GM21786 (cell line): ENCODE data around the gene VEPH1.

Source experiments
- ATAC-seq: cut with Tn5 transposase; IDR thresholded peaks from one replicate; pipeline ENCODE4 v1.9.1; 2021; ENCODE audit not compliant: unreplicated experiment

VEPH1 gene

DNA sequence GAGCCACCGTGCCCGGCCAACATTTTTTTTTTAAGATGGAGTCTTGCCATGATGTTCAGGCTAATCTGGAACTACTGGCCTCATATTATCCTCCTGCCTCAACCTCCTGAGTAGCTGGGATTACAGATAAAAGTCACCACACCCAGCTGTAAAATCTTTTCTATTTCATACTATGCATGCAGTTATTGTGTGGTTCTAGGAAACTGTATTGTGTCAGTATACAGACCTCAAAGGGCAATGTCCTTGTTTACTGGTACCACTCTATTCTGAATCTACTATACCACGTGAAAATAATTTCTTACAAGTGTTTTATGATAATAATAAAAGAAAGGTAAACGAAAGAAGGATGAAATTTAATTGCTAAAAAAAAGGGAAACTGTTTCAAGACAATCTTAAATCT, 190.0 kb downstream of the VEPH1 start:
- ATAC-seq: no peak

DNA sequence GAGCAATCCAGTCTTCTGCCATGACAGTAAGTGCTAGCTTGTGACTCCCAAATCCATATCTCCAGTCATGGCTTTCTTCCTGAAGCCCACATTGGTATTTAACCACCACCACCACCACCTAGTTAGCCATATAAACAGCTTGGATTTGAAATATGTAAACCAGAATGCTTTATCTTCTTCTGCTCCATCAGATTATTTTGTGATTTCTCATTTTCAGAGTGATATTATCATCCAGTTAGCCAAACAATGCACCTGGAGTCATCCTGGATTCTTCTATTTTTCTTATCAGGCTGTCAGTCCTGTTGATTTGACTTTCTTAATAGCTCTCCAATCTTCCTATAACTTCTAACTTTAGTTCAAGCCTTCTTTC, 190.9 kb downstream of the VEPH1 start:
- ATAC-seq: no peak

DNA sequence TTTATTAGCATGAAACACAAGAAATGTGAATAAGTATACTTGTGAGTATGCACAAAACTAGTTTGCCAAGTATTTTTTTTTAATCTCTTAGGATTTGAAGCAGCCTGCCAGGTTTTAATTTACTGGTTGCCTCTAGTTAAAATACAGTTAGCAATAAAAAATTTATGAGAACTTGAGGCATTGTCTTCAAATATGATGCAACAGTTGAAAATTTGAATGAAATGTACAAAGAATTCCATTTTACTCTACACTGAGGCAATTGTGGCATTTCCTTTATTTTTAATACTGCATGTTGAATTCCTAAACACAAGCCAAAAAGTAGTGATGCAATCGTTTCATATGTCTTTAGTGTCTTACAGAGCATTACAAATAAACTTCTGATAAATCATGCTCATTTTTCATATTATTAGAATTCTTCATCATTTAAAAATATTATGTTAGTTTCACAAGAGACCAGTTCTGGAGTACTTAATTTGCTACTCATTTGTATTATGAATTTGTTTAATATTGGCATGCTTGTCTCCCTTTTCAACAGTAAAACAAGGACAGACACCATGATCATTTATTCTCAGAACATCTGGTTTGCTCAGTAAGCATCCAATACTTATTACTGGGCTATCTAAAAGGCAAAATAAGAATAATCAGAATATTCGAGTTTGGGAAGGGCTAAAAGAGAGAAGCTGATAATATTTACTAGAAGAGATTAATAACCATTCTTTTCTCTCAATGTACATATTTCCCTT, 191.4 kb downstream of the VEPH1 start:
- no peak for ATAC-seq

DNA sequence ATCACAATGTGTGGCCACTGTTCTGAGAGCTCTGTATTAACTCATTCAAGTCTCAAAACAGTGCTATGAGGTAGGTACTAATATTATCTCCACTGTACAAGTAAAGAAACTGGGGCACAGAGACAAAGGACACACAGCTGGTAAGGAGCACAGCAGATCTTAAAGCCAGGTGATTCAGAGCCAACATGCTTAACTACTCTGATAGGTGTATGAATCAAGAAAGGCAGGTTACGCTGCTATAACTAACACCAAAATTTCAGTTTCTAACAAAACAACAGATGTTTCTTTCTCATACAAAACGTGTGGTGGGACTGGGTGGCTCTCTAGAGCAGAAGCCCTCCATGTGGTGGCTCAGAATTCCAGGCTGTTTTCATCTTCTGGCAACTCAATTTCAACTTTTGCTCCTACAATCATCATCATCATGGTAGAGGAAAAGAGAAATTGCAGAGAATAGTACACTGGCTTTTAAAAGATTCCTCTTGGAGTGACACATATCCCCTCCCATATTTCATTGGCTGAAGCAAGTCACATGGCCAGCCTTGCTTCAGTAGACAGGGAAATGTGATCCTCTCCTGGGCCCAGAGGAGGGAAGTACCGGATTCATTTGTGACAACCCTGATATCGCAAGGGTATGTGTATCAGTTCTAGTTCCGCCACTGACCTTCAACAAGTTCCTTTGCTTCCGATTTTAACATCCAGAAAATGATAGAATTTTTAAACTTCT, 192.7 kb downstream of the VEPH1 start:
- ATAC-seq: no peak

DNA sequence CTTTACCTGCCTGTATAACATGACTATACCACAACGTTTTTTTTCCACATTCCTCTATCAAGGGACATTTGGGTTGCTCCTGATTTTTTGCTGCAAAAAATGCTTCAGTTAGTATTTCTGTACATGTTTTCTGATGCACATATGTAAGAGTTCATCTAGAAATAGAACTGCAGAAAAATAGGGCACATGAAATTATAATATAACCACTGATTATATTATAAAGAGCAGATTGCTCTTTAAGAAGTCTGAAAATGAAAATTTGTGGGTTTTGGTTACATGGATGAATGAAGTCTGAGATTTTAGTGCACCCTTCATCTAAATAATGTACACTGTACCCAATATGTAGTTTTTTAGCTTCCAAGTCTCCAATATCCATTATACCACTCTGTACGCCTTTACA, 196.7 kb downstream of the VEPH1 start:
- no peak for ATAC-seq

DNA sequence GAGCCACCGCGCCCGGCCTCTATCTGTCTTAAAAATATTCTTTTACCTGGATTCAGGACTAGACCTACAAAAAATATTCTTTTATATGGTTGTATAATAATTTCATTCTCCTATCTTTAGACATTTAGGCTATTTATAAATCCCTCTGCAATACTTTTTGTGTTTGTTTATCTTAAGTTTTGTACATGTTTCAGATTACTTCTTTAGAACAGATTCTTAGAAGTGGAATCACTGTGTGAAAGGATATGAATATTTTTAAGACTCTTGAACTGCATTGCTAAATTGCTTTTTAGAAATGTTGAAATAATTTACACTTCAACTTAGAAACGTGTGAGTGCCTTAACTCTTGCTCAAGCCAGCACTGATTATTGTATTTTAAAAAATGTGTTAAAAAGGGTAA, 197.8 kb downstream of the VEPH1 start:
- no peak for ATAC-seq

DNA sequence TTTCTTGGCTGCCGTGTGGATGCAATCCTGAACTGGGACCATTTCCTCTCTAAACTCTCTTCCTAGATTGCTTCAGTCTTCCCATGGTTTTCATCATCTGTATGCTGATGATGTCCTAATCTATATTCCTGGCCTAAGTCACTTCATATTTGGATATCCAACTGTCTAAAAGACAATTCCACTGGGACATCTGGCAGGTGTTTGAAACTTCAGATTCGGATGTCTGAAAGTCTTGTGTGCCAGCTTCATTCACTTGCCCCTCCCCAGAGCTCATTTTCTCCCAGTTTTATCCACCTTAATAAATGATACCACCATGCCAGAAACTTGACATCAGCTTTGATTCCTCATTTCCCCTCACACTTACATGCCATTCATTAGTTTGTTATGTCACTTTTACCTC, 201.5 kb downstream of the VEPH1 start:
- ATAC-seq: no peak

DNA sequence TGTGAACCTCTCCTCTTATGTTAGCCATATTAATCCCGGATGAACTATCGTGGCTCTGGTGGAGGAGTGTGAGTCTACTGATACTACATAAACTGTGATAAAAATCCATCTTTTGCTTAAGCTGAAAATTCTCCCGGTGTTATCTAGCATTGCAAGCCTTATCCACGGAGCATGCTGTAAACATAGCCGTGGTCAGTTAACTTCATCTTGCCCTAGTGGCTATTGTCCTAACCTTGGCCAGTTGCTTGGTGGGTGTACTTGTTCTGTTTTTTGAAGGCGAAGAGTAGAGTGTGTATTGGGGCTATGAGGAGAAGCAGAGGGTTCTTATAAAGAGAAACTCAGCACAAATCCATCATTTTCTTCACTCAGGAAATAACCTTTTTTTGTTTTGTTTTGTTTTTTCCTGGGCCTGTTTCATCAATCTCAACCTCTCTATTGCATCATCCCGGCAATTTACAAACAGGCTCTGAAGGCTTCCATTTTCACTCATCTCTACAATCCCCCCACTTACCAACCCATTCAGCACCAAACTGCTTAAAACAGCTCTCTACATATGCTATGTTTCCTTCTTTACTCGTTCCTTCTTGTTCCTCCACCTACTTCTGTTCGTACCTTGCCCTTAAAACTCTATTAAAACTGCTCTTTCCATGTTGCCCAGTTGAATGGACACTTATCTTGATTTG, 202.1 kb downstream of the VEPH1 start:
- no peak for ATAC-seq

DNA sequence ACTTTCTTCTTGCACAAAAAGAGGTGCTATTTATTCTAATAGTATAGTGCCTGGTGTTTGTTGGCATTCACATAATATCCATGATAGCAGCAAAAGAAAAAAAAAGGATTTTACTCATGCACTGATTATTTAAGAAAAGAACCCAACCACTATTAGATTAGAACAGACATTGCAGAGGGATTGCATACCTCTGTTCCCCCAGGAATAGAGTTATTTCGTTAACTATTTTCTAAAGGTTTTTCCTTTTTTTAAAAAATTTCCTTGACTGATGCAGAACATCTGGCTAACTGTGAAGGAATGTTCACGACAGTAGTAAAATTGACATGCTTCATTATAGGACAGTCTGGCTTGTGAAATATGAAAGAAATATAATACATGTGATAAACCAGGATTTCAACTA, 203.1 kb downstream of the VEPH1 start:
- ATAC-seq: no peak

DNA sequence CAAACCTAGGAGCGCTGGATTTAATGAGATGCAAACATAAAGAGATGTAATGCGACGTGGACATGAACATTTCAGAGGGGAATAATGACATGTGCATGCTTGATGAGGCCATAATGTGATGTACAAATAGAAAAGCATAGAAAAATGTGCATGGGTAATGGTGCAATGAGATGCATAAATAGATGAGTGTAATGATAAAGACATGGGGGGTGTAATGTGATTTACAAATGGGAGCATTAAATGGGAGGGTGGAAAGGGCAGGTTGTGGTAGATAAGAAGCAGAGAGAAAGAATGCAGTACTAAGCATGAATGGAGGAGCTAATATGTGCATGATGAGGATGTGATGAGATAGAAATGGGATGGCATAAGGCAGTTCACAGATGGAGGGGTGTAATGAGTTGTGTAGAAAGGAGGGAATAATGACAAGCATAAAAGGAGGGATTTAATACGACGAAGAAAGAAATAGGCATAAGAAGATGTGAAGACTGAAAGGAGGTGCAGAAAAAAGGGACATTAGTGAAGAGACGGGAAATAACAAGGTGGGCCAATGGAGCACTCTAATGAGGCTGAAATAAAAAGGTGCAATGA, 205.8 kb downstream of the VEPH1 start:
- no peak for ATAC-seq

DNA sequence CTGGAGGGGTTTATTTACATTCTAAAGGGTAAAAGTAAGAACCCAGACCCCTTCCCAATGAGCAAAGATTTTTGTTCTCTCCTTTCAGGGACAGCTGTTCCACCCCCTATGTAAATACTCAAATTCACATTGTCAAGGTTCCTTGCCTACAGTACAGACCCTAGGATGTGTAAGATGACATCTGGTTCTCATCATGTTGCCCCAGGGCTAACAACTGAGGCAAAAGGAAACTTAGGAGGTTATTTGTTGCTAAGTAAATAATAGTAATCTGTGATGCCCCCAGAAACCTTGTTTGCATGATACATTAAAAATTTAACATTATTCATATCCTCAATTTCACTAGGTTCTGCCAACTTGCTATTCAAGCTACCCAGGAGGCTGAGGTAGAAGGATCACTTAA, 208.3 kb downstream of the VEPH1 start:
- ATAC-seq: no peak

DNA sequence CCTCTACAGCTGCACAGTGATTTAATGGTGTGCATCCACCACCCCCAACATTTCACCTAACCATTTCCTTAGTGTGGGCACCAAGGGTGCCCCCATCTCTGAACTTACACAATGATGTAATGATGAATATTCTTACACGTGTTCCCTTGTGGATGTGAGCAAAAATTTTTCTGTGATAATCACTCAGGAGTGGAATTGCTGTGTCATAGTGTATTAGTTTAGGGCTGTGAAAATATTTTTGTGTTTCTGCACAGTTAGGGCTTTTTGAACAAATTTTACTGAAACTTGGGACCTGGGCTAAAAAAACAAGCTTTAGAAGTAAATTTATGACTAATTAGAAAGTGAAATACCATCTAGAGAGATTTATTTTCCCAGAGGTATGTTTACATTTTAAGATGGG, 208.7 kb downstream of the VEPH1 start:
- no peak for ATAC-seq

DNA sequence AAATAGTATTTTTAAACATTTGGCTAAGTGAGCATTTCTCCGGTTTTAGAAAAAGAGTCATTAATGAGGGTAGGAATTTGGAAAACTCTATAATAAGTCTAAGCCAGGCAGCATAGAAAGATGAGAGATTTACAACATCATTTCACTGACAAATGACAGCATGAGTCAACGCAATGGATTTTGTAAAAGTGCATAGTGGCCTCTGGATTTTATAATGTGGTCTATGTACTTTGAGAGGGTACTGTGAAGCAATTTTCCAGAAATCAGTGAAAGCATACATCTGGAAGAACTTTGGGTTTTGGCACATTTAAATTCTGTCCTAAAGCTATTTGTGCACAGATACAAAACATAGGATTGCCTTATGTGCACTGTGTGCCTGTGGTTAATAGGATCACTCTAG, 212.4 kb downstream of the VEPH1 start:
- no peak for ATAC-seq

DNA sequence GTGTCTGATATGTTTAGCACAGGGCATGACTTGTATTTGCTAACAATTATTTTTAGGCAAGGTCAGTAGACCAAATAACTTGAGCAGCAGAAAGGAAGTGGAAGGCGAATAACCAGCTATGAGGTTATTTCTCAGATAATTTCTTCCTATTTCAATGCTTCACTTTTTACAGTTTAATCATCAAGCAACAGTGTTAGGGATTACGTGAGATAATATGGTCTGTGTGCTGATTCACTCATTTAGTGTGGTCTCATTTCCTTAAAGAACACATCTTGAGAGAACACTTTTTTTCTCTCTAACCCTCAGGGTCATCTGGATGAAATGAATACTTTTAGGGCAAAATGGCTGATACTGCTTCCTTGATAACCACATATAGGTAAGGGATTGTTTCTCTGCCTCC, 217.2 kb downstream of the VEPH1 start:
- no peak for ATAC-seq

DNA sequence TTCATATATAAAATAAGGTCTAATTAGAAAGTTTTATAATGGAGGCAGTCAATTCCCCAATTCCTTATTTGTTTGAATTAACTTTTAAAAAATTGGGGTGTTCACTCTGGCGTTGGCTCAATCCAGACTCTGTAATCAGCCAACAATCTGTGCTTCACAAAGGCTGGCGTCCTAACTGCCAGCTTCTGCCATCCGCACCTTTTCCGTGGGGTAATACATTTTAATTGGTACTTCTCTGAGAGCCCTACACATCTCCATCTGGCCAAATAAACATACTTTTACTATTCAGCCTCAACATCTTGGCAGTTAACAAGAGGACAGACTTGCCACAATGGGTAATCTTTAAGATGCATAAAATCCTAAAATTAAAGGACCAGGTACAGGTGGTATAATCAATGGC, 218.1 kb downstream of the VEPH1 start:
- no peak for ATAC-seq

DNA sequence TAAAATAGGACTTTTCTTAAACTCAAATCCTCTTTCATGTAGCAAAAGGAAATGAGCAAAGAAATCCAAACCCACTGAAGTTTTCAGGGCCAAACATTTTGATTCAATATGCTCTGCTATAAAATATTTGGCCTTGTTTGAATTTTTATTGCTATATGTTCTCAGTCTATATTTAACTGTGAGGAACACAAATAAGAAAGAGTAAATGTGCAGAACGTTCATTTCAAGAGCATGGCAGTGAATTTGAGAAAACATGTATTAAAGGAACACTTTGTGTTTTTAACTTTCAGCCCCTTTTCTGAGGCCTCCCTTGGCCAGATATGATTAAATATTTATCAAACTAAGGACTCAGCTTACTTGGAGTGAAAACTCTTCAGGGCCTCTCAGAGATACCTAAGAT, 218.5 kb downstream of the VEPH1 start:
- ATAC-seq: no peak

DNA sequence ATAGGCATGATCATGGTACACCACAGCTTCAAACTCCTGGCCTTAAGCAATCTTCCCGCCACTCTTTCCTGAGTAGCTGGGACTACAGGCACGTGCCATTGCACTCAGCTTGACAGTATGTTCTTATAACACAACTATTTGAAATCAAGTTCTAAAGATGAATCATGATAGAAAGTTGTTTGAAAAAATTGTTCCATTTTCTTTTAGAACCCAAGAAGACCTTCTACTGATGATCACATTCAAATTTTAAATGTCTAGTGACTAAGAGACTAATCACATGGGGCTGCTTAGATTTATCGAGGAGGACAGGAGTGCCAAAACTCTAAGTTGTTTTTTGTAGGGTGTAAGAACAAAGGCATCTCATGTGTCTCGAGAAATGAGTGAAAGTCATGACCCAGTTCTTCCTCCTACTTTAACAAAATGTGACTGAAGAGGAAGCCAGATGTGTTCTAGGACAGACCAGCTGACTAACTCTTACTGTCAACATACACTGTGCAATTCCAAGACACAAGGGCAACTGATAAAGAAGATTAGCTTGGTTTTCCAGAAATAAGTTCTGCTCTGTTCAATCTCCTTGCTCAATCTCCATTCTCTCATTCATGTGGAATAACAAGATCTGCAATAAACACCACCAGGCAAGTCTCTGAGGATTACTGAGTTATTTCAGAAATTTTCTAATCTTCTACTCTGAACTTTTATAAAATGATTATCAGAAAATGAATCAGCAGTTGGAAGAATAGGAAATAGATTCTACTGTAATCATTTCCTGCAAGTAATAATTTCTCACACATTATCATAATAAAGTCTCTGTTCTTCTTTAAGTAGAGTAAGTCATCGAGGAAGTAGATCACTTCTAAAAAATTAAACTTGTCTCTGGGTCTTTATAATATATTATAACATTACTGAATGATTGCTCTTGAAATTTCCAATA, 220.7 kb downstream of the VEPH1 start:
- ATAC-seq: no peak

DNA sequence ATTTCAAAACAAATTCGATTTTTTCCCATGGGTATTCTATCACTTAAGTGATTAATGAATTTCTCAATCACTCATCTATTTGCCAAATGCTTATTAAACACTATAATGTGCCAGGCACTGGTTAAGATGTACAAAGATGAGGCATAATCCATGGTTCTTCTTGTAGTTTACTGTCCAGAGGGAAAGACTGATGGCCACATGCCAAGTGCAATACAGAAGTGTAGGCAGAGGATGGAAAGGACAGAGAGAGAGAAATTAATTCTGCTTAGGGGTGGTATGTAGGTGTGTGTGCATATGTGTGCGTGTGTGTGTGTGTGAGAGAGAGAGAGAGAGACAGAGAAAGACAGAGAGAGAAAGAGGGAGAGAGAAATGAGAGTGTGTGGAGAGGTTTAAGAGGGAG, 222.4 kb downstream of the VEPH1 start:
- ATAC-seq: no peak

DNA sequence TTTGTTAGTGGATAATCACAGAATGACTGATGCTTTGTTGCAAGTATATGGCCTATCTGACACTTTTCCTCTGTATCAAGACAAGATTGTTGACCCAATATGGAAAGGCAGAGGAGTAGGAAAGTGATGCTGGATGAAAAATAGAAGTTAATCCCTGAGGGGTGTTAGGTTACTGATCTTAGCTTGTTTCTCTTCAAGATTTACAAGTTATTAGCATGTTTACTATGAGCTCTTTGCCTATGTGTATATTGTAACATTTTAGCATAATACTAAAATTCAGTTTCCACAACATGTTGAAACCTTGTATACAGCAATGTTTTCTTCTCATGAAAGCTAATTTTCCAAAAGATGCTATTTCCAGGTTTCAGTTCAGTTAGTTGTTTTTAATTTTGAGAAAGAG, 222.9 kb downstream of the VEPH1 start:
- no peak for ATAC-seq

DNA sequence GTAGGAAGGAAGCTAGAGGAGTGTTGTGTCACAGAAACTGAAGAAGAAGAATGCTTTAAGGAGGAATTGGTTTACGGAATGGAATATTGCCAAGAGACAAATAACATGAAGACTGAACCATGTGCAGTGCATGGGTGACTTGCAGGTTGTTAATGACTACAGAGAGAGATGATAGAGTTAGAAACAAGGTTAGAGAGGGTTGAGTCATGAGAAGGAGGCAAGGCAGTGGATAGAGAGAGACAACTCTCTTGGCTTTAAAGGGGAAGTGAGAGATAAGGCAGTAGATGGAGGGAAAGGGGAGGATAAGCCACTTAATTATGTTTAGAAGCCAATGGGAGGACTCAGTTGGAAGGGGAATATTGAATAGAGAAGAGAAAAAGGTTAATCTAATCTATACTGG, 224.0 kb downstream of the VEPH1 start:
- ATAC-seq: no peak

DNA sequence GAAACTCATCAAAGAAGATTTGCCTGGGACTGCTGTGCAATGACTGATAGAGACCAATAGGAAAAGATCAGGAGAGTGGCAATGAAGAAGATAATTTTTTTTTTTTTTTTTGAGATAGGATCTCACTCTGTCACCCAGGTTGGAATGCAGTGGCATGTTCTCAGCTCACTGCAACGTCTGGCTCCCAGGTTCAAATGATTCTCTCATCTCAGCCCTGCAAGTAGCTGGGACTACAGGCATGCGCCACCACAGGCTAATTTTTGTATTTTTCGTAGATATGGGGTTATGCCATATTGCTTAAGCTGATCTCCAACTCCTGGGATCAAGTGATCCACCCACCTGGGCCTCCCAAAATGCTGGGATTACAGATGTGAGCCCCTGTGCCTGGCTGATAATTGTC, 226.4 kb downstream of the VEPH1 start:
- no peak for ATAC-seq
